HUES6 (cell line): ENCODE results near the gene FCF1.
"Not testable (repeated sequence)": the region's sequence is repeated elsewhere in the genome, so short reads cannot be mapped to it uniquely, and the experiment has no call there.

Experiments used
- H3K27ac ChIP-seq: 2 replicates; pipeline ENCODE4 v1.7.0; 2013; ENCODE audit warnings: low read depth, mild to moderate bottlenecking, low read length, inconsistent platforms
- H3K27me3 ChIP-seq: 2 replicates; pipeline ENCODE4 v1.6.1; 2013; ENCODE audit warnings: low read length; ENCODE audit not compliant: control insufficient read depth, insufficient read depth
- H3K36me3 ChIP-seq: 2 replicates; pipeline ENCODE4 v1.6.1; 2013; ENCODE audit warnings: low read length; ENCODE audit not compliant: control insufficient read depth, insufficient read depth
- H3K4me1 ChIP-seq: 2 replicates; pipeline ENCODE4 v1.6.1; 2013; ENCODE audit warnings: low read length; ENCODE audit not compliant: control insufficient read depth, insufficient read depth
- H3K4me3 ChIP-seq: 2 replicates; pipeline ENCODE4 v1.5.1; 2013; ENCODE audit warnings: low read depth, low read length
- H3K9ac ChIP-seq: one replicate; pipeline ENCODE4 v1.6.1; 2013; ENCODE audit warnings: mild to moderate bottlenecking, low read length
- H3K9me3 ChIP-seq: 2 replicates; pipeline ENCODE4 v1.6.1; 2013; ENCODE audit warnings: low read depth, low read length; ENCODE audit not compliant: control insufficient read depth, insufficient read depth

The FCF1 gene

GRCh38 chr14:74733221-74733620 is 20.3 kb downstream of the FCF1 start:
- Histone ChIP-seq H3K9me3 (no peaks in the 10 kb centered on the region), H3K36me3 (peaks cover 54% of the 10 kb centered on the region), H3K4me3 (no peak overlapping the region), H3K27ac (no peak overlapping the region), H3K9ac (no peak overlapping the region), H3K27me3 (no peaks in the 10 kb centered on the region), H3K4me1 (no peaks in the 10 kb centered on the region)

- Histone ChIP-seq H3K4me1 (no peaks in the 10 kb centered on the region), H3K9me3 (no peaks in the 10 kb centered on the region), H3K36me3 (peaks cover 59% of the 10 kb centered on the region), H3K4me3 (no peak overlapping the region), H3K27ac (no peak overlapping the region), H3K9ac (no peak overlapping the region), H3K27me3 (no peaks in the 10 kb centered on the region)
Measured at GRCh38 chr14:74735125-74735524, 22.2 kb downstream of the FCF1 start.

- Histone ChIP-seq H3K36me3 (peaks cover 45% of the 10 kb centered on the region), H3K9ac (no peak overlapping the region)
Measured at GRCh38 chr14:74737753-74738325, 24.9 kb downstream of the FCF1 start.

GRCh38 chr14:74739293-74740030 is 26.5 kb downstream of the FCF1 start:
- H3K4me1 ChIP-seq = no peaks in the 10 kb centered on the region
- no peak overlapping the region for H3K27ac ChIP-seq
- peaks cover 31% of the 10 kb centered on the region for H3K36me3 ChIP-seq
- H3K9me3 ChIP-seq = no peaks in the 10 kb centered on the region
- no peaks in the 10 kb centered on the region for H3K27me3 ChIP-seq
- no peak overlapping the region for H3K9ac ChIP-seq
- no peak overlapping the region for H3K4me3 ChIP-seq

More at GRCh38 chr14:74737753-74738325, 24.9 kb downstream of the FCF1 start:
- H3K27ac ChIP-seq = no peak overlapping the region
- H3K4me1 ChIP-seq = no peaks in the 10 kb centered on the region
- no peak overlapping the region for H3K4me3 ChIP-seq
- no peaks in the 10 kb centered on the region for H3K27me3 ChIP-seq
- no peaks in the 10 kb centered on the region for H3K9me3 ChIP-seq

GRCh38 chr14:74747237-74747636 is 34.3 kb downstream of the FCF1 start:
- H3K27ac ChIP-seq = no peak overlapping the region
- H3K9ac ChIP-seq = no peak overlapping the region
- H3K9me3 ChIP-seq = no peaks in the 10 kb centered on the region
- H3K4me1 ChIP-seq = no peaks in the 10 kb centered on the region
- H3K4me3 ChIP-seq = no peak overlapping the region
- no peaks in the 10 kb centered on the region for H3K36me3 ChIP-seq
- H3K27me3 ChIP-seq = no peaks in the 10 kb centered on the region

- Histone ChIP-seq H3K36me3 (no peaks in the 10 kb centered on the region), H3K9ac (no peak overlapping the region), H3K4me3 (no peak overlapping the region), H3K9me3 (0 out of 2 replicates have a peak, but pooled peaks cover 2% of the 10 kb centered on the region), H3K27me3 (no peaks in the 10 kb centered on the region), H3K27ac (no peak overlapping the region), H3K4me1 (no peaks in the 10 kb centered on the region)
Measured at GRCh38 chr14:74754157-74754556, 41.2 kb downstream of the FCF1 start.

GRCh38 chr14:74754899-74755298 is 42.0 kb downstream of the FCF1 start:
- H3K9ac ChIP-seq = no peak overlapping the region
- no peaks in the 10 kb centered on the region for H3K36me3 ChIP-seq
- 0 out of 2 replicates have a peak, but pooled peaks cover 2% of the 10 kb centered on the region for H3K9me3 ChIP-seq
- H3K4me1 ChIP-seq = no peaks in the 10 kb centered on the region
- no peak overlapping the region for H3K4me3 ChIP-seq
- no peaks in the 10 kb centered on the region for H3K27me3 ChIP-seq
- no peak overlapping the region for H3K27ac ChIP-seq

GRCh38 chr14:74756326-74756725 is 43.4 kb downstream of the FCF1 start:
- Histone ChIP-seq H3K4me3 (no peak overlapping the region), H3K9ac (no peak overlapping the region), H3K27ac (no peak overlapping the region), H3K36me3 (no peaks in the 10 kb centered on the region), H3K9me3 (0 out of 2 replicates have a peak, but pooled peaks cover 2% of the 10 kb centered on the region), H3K4me1 (no peaks in the 10 kb centered on the region), H3K27me3 (no peaks in the 10 kb centered on the region; the same call in 1 of the 2 replicates)

- H3K4me3 ChIP-seq, H3K4me1 ChIP-seq: not testable (repeated sequence)
Measured at GRCh38 chr14:74758505-74758904, 45.6 kb downstream of the FCF1 start.

GRCh38 chr14:74762917-74763802 is 50.2 kb downstream of the FCF1 start, which contains the start of gene YLPM1:
Gene YLPM1, plus strand, starts transcription at chr14:74763316. Its CDS starts 174 bp downstream, at chr14:74763490.
- no peaks in the 10 kb centered on the region for H3K9me3 ChIP-seq
- H3K9ac ChIP-seq = peak within 1 kb of the TSS; percentile 85
- H3K36me3 ChIP-seq = no peaks in the 10 kb centered on the region; the same call in 1 of the 2 replicates
- H3K4me1 ChIP-seq = no peaks in the 10 kb centered on the region; the same call in 1 of the 2 replicates
- H3K27ac ChIP-seq = peak within 1 kb of the TSS; percentile 73
- no peaks in the 10 kb centered on the region; the same call in 1 of the 2 replicates for H3K27me3 ChIP-seq
- peak within 1 kb of the TSS; percentile 69 for H3K4me3 ChIP-seq

More at GRCh38 chr14:74758505-74758904, 45.6 kb downstream of the FCF1 start:
- not testable (repeated sequence) for H3K27me3 ChIP-seq, H3K36me3 ChIP-seq, H3K27ac ChIP-seq, H3K9me3 ChIP-seq, H3K9ac ChIP-seq
